Astrocyte (in vitro differentiated cells and primary cell): ENCODE results near the gene PSME1.

Experiments
- EZH2 ChIP-seq: IDR thresholded peaks from 2 replicates; pipeline ENCODE4 v1.6.1; 2012; ENCODE audit warnings: mild to moderate bottlenecking, low read length, inconsistent platforms; ENCODE audit not compliant: insufficient read depth
- TF ChIP-seq, protein P1 (sequence below): IDR thresholded peaks from 2 replicates; pipeline ENCODE4 v1.5.1; 2011; ENCODE audit warnings: low read depth, mild to moderate bottlenecking, inconsistent platforms, low read length, moderate library complexity; ENCODE audit not compliant: insufficient read depth

- TF ChIP-seq, protein P1, sequence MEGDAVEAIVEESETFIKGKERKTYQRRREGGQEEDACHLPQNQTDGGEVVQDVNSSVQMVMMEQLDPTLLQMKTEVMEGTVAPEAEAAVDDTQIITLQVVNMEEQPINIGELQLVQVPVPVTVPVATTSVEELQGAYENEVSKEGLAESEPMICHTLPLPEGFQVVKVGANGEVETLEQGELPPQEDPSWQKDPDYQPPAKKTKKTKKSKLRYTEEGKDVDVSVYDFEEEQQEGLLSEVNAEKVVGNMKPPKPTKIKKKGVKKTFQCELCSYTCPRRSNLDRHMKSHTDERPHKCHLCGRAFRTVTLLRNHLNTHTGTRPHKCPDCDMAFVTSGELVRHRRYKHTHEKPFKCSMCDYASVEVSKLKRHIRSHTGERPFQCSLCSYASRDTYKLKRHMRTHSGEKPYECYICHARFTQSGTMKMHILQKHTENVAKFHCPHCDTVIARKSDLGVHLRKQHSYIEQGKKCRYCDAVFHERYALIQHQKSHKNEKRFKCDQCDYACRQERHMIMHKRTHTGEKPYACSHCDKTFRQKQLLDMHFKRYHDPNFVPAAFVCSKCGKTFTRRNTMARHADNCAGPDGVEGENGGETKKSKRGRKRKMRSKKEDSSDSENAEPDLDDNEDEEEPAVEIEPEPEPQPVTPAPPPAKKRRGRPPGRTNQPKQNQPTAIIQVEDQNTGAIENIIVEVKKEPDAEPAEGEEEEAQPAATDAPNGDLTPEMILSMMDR: no peak
- no peak for TF ChIP-seq EZH2
These were observed 51.5 kb downstream of the PSME1 start for GRCh38 chr14:24187539-24187915.
